ENCODE measurements around the gene PPP1R7. TPM values are rescaled to one million over a fixed set of nuclear protein-coding genes. Genes with fewer than 3 reads are reported as not detected.

PPP1R7 gene
- total and polyA plus RNA-seq, 2 of the 4 experiments (the other 2 are of a cell fraction): 60.8 to 70.0 TPM

DNA sequence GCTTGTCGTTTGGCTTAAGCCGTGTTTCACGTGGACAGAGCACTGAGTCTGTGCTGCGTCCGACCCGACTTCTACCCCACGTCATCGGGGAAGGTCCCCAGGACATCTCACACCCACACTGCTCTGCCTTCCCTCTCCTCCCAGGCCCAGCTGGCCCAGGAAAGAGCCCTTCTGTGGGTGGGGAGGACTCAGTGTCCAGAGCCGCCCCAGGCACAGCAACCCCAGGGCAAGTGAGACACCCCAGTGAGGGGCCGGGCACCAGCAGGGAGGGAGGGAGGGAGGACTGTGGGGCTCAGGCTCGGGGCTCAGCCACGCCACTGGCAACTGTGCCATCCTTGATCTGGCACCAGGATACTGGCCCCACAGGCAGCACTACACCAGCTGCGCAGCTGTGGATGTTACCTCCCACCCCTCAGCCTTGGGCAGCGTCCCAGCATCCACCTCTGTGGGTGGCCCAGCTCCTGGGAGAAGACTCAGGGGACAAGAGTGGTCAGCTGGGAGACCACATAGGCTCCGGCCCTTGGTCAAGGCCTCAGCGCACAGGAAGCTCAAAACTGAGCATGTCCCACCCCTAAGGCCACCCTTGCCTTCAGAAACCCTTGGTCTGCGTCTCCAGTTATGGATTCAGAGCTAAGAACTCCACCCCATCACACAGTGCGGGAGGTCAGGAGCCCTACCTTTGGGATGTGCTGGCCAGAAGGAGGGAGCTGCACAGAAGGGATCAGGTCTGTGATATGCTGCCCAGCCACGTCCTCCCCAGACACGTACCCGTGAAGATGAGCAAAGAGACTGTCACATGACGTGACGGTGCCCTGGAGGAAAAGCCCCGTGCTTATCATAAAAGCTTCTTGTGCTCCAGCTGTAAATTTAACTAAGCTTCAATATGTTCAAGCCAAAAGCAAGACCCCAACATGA is 12.7 kb upstream of the PPP1R7 start (continued):
- TF ChIP-seq RFX5 (IDR thresholded peaks at IDR 0.05; ENCODE audit: low read depth, low read length): no peak
- no peak for TF ChIP-seq FOS (IDR thresholded peaks at IDR 0.05; ENCODE audit: low read depth, low read length)

DNA sequence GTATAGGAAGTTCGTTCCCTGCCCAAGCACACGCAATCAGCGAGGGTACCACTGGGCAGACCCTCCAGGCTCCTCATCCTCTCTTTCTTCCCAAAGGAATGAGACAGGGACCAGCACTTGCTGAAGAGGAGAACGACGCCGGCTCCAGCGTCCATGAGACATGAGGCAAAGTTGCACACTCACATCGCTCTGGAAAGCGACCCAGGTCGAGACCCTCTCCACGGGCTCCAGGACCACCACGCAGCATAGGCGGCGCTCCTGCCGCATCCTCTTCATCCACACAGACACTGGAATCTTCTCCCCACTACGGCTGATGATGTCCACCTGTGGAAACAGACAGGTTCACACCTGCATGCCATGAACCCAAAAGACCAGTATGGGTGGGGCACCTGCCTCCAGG is 11.8 kb upstream of the PPP1R7 start:
- 96% methylated on average over 5 of the region's 16 CpGs; no CpG with 5 or more reads in 1 of the 2 experiments for WGBS, 2 experiments (ENCODE audit: extremely low coverage in 2 of 2, insufficient read length in 1 of 2)
- peaks cover 3% of the 10 kb centered on the region; the same call in 1 of the 2 replicates for H3K36me3 ChIP-seq (ENCODE audit: control insufficient read depth, insufficient read depth, low read length)
- in situ Hi-C loops (cut with MboI; ENCODE audit: low sequenced_read_pairs): no loop called here

More for the DNA sequence above, 11.8 kb upstream of the PPP1R7 start:
- Histone ChIP-seq H2AFZ (replicated peaks; ENCODE audit: low read length, poor library complexity) (no peak overlapping the region), H2AK5ac (ENCODE audit: low read depth, low read length) (no peak overlapping the region), H2BK120ac (ENCODE audit: low read depth, low read length) (no peak overlapping the region), H3K79me1 (ENCODE audit: low read depth in 1 of 2, low read length in 2 of 2) (no peaks in the 10 kb centered on the region), H2BK5ac (ENCODE audit: low read depth, low read length, poor library complexity, severe bottlenecking) (no peak overlapping the region), H4K20me1 (ENCODE audit: insufficient read depth, low read length) (no peaks in the 10 kb centered on the region), H3K4ac (ENCODE audit: low read depth, low read length) (no peak overlapping the region), H4K5ac (ENCODE audit: low read depth, low read length) (no peak overlapping the region), H2AK9ac (replicated peaks; ENCODE audit: low read depth, low read length, poor library complexity) (no peak overlapping the region), H4K8ac (ENCODE audit: low read depth in 2 of 2, low read length in 2 of 2) (no peak overlapping the region), H2BK20ac (ENCODE audit: low read depth, low read length) (no peak overlapping the region), H3K27me3 (ENCODE audit: control insufficient read depth, insufficient read depth, low read length) (no peaks in the 10 kb centered on the region), H3K56ac (ENCODE audit: extremely low read depth, insufficient read depth, low read length) (no peak overlapping the region), H3K23ac (ENCODE audit: low read depth, low read length) (no peak overlapping the region), H3K18ac (ENCODE audit: low read depth, low read length) (no peak overlapping the region), H2BK15ac (ENCODE audit: low read depth, low read length) (no peak overlapping the region), H3K9ac (ENCODE audit: low read depth, low read length) (no peak overlapping the region), H3K9me3 (ENCODE audit: control insufficient read depth, insufficient read depth, low read length) (no peaks in the 10 kb centered on the region), H3K9me1 (ENCODE audit: insufficient read depth, low read length) (no peaks in the 10 kb centered on the region), H3K4me1 (ENCODE audit: control insufficient read depth, insufficient read depth, low read length) (no peaks in the 10 kb centered on the region), H3K4me2 (ENCODE audit: low read depth, low read length) (no peak overlapping the region), H3K27ac (ENCODE audit: insufficient read depth, low read length) (no peak overlapping the region), H3K4me3 (ENCODE audit: insufficient read depth, low read depth, low read length) (no peak overlapping the region), H3K14ac (replicated peaks; ENCODE audit: low read depth, low read length) (no peak overlapping the region), H4K91ac (ENCODE audit: insufficient read depth, low read depth, low read length) (no peak overlapping the region)
- BruUV-seq (replicated peaks): no TSS peak
- DNase-seq (no peak), ATAC-seq (ENCODE audit: low read depth) (no peak)
- TF ChIP-seq USF2 (IDR thresholded peaks at IDR 0.05; ENCODE audit: low read depth, low read length): no peak
- TF ChIP-seq CTCF (conservative IDR thresholded peaks at IDR 0.05; ENCODE audit: low read depth, low read length): no peak
- TF ChIP-seq CHD1 (IDR thresholded peaks at IDR 0.05; ENCODE audit: low read depth, low read length): no peak
- TF ChIP-seq MXI1 (IDR thresholded peaks at IDR 0.05; ENCODE audit: borderline replicate concordance, low read depth, low read length): no peak
- no peak for TF ChIP-seq NFE2L2 (IDR thresholded peaks at IDR 0.05; ENCODE audit: low read depth, low read length)
- no peak for TF ChIP-seq POLR2A (IDR thresholded peaks at IDR 0.05; ENCODE audit: low read depth, low read length)
- no peak for TF ChIP-seq MAZ (IDR thresholded peaks at IDR 0.05; ENCODE audit: borderline replicate concordance, low read depth, low read length)
- TF ChIP-seq MAFK (IDR thresholded peaks at IDR 0.05; ENCODE audit: low read depth, low read length): no peak
- TF ChIP-seq FOS (IDR thresholded peaks at IDR 0.05; ENCODE audit: low read depth, low read length): no peak
- dilution Hi-C loops (cut with HindIII; ENCODE audit: low sequenced_read_pairs, unreplicated experiment): no loop called here
- intact Hi-C loops (cut with micrococcal nuclease): no loop called here
- POLR2A ChIA-PET (ENCODE audit: unreplicated experiment): no interaction called here
- CTCF ChIA-PET: no interaction called here

All from IMR-90 (cell line).